Psoas muscle (tissue), 8 donors: ENCODE measurements around the gene LZTS2. TPM values are rescaled to one million over a fixed set of nuclear protein-coding genes. Genes with fewer than 3 reads are reported as not detected.

Source experiments
- ATAC-seq, 4 donors: fragments of 200-7000 bp; cut with Tn5 transposase; one replicate each; pipeline ENCODE4 v1.9.1; 2020; ENCODE audit warnings: moderate library complexity in 3 of 4, mild to moderate bottlenecking in 2 of 4
- DNase-seq, 2 donors: peaks; one replicate each; pipeline ENCODE4 v3.0.0-alpha.2; 2020
- H3K27ac ChIP-seq: fragments of 200-600 bp; one replicate; pipeline ENCODE4 v1.8.0; 2022
- H3K27me3 ChIP-seq, 3 donors: fragments of 200-600 bp in 1 of 3; one replicate each; pipeline versions ENCODE4 v1.6.1 to v1.8.0; 2013 to 2022; ENCODE audit warnings: low read length in 2 of 3, mild to moderate bottlenecking in 2 of 3, moderate library complexity in 1 of 3; ENCODE audit not compliant: insufficient read depth in 3 of 3
- H3K36me3 ChIP-seq, 2 donors: fragments of 200-600 bp in 1 of 2; one replicate each; pipeline versions ENCODE4 v1.6.1 to v1.8.0; 2013 to 2022; ENCODE audit warnings: low read depth in 1 of 2, mild to moderate bottlenecking in 1 of 2, moderate library complexity in 1 of 2; ENCODE audit not compliant: insufficient read depth in 1 of 2
- H3K4me1 ChIP-seq: fragments of 200-600 bp; one replicate; pipeline ENCODE4 v1.8.0; 2022
- H3K4me3 ChIP-seq: fragments of 200-600 bp; one replicate; pipeline ENCODE4 v1.8.0; 2022; ENCODE audit warnings: mild to moderate bottlenecking
- H3K9me3 ChIP-seq: fragments of 200-600 bp; one replicate; pipeline ENCODE4 v1.8.0; 2022
- CTCF ChIP-seq: fragments of 200-600 bp; IDR thresholded peaks from one replicate; pipeline ENCODE4 v1.8.0; 2022; ENCODE audit warnings: antibody characterized with exemption
- WGBS, 3 donors: extraction: QIAGEN DNeasy Blood & Tissue Kit; methylation state at CpG; one replicate each; pipeline versions ENCODE4 v1.1.6 to v1.1.7; 2013; 5-methylcytosine and 5-hydroxymethylcytosine counted together
- intact Hi-C, 2 donors: fragments of 100-400 bp; cut with DNase I; formaldehyde crosslinking; loops; one replicate each; pipeline versions ENCODE4 v1.11.0 to v1.14.2; 2022
- polyA plus RNA-seq, 3 donors: library from polyadenylated mRNA; stranded (reverse); fragments of 200-250 nt; gene quantifications; one replicate each; pipeline ENCODE4 v1.2.3, GENCODE V29; 2013
- total RNA-seq, 4 donors: library from RNA; stranded (reverse); fragmentation: NEBNext Ultra II Directional in 2 of 4; extraction: Animal tissue kit (Norgen Biotek cat#: 25700) in 2 of 4; gene quantifications; one replicate each; pipeline versions ENCODE4 v1.2.1 to v1.2.4, GENCODE V29; 2021 to 2023
- donor health status: healthy with polysubstance abuse.
- donor health status: DM: no; HTN: no; CAD: no; lungs with moderate emphysema.
- donor health status: Bipolar disorder and iron deficiency.
- donor health status: healthy.
- donor health status: DM: yes; HTN: yes; CAD: no.
- donor health status: DM: no; HTN: no; CAD: no.
- donor health status: DM: no; HTN: no; CAD: no.
- donor health status: DM: yes; HTN: yes; CAD: no.

Gene LZTS2
- total and polyA plus RNA-seq, 7 donors = 19.0 to 66.0 (median 24.6) TPM

DNA sequence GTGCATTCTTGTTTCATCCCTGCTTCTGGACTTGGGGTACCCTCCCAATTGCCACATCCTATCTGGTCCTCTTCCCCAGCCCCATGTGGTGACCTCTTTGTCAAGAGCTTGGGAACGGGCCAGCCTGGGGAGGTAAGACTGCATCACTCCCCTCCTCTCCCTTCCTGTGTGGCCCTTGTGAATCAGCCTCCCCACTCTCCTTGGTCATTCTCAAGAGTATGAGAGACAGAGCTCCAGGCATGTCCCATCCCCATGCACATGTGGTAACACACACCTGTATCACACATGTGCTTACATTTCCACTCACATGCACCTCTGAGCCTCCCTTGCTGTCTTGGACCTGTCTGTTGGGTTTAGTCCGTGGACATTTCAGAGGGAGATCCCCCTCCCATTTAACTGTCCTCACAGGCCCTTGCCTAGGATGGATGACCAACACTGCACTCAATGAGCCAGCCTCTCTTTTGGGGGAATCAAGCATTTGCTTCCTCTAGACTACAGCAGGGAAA lies 14.9 kb upstream of the LZTS2 start:
- peak in 1 of 2 donors; percentile 31 for DNase-seq
- peaks cover 0 to 74% of the 10 kb centered on the region in 2 donors for H3K36me3 ChIP-seq

GRCh38 chr10:100985336-100985735 lies 14.3 kb upstream of the LZTS2 start:
- ATAC-seq (no peak), DNase-seq (peak in 1 of 2 donors; percentile 26)
- peaks cover 30% of the 10 kb centered on the region for H3K4me1 ChIP-seq
- peaks cover 0 to 74% of the 10 kb centered on the region in 2 donors for H3K36me3 ChIP-seq
- no peak overlapping the region for H3K27ac ChIP-seq
- no peaks in the 10 kb centered on the region for H3K9me3 ChIP-seq
- intact Hi-C loops = no loop called here
- H3K27me3 ChIP-seq = no peaks in the 10 kb centered on the region
- WGBS, 3 donors = 52 to 67% (median 60%) methylated on average over 5 of the region's 5 CpGs
- no peak overlapping the region for H3K4me3 ChIP-seq
- TF ChIP-seq CTCF = no peak

More for the DNA sequence above, 14.9 kb upstream of the LZTS2 start:
- no peaks in the 10 kb centered on the region for H3K27me3 ChIP-seq
- TF ChIP-seq CTCF = no peak
- WGBS, 3 donors = 61 to 79% (median 62%) methylated on average over 2 of the region's 2 CpGs
- no peak overlapping the region for H3K27ac ChIP-seq
- no peak for ATAC-seq
- H3K9me3 ChIP-seq = no peaks in the 10 kb centered on the region
- intact Hi-C loops = no loop called here
- peaks cover 24% of the 10 kb centered on the region for H3K4me1 ChIP-seq
- H3K4me3 ChIP-seq = no peak overlapping the region

- ATAC-seq (no peak), DNase-seq (peak in 1 of 2 donors; percentile 53)
- intact Hi-C loops = no loop called here
- H3K9me3 ChIP-seq = no peaks in the 10 kb centered on the region
- peak overlapping the region; percentile 80 for H3K27ac ChIP-seq
- no peaks in the 10 kb centered on the region for H3K27me3 ChIP-seq
- H3K4me1 ChIP-seq = peaks cover 31% of the 10 kb centered on the region
- WGBS, 3 donors = 17 to 20% (median 18%) methylated on average over 15 to 17 of the region's 17 CpGs
- H3K36me3 ChIP-seq = peaks cover 0 to 74% of the 10 kb centered on the region in 2 donors
- H3K4me3 ChIP-seq = peak overlapping the region; percentile 76
- no peak for TF ChIP-seq CTCF
Measured at GRCh38 chr10:100986623-100986951, 13.0 kb upstream of the LZTS2 start.

DNA sequence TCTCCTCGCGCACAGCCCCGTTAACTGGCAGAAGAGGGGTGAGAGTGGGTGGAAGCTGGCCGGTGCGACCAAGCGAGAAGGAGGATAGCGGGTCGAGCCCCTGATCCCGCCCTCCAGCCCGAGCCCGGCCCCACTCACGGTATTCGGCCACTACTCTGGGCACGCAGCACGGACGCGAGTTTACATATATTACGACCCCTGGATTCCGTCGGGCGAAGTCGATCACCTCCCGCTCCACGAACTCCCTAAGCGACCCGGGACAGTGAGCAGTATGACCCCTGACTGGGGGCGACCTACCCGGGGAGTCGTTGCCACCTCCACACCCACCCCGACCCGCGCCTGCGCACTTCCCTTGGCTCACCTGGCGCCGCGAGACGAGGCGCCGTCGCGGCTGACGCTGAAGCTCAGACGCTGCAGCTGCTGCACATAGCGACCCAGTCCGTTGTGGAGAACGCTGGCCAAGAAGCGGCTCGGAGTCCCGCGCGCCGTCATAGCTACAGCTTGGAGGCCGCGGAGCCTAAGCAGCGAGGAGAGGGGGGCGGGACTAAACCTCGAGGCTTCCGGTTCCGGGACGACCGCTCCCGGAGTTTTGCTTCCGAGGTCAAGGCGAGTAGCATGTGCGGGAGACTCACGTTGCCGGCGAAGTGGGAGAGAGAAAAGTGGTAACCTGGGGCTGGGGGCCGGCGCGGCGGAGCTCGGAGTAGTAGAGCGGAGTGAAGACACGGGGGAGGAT lies 12.5 kb upstream of the LZTS2 start, which contains the start of the genes MRPL43 and TWNK:
Gene MRPL43, minus strand, starts transcription at position 546 of the 733 bp plus-strand sequence. Its CDS starts 54 bp downstream, at position 492.
Gene TWNK, plus strand, starts transcription at position 592 of the 733 bp plus-strand sequence. CDS start 668 bp downstream, outside the sequence.
- intact Hi-C loops = no loop called here
- 0 to 1% (median 1%) methylated on average over 72 to 75 of the region's 75 CpGs for WGBS, 3 donors
- ATAC-seq = peak; percentile 90 to 98 (median 92)

More for the DNA sequence above, 12.5 kb upstream of the LZTS2 start, which contains the start of the genes MRPL43 and TWNK:
- Histone ChIP-seq H3K27ac (peak within 1 kb of the TSS; percentile 80), H3K4me1 (peaks cover 31% of the 10 kb centered on the region), H3K36me3 (peaks cover 0 to 75% of the 10 kb centered on the region in 2 donors), H3K27me3 (no peaks in the 10 kb centered on the region), H3K9me3 (no peaks in the 10 kb centered on the region), H3K4me3 (peak within 1 kb of the TSS; percentile 76)
- TF ChIP-seq CTCF = no peak
- peak; percentile 85 to 93 for DNase-seq
